K562 (cell line): ENCODE results near the gene CCDC33. TPM values are rescaled to one million over a fixed set of nuclear protein-coding genes. Genes with fewer than 3 reads are reported as not detected.
A peak's percentile ranks its signal among the peaks of the same experiment; 100 is the strongest.

ENCODE experiments used
- EP300 ChIP-seq: IDR thresholded peaks from 2 replicates; pipeline ENCODE4 v1.6.1; 2012; ENCODE audit warnings: low read length, improper control_type of control experiment
- GABPB1 ChIP-seq: sonication (generic); formaldehyde crosslinking; IDR thresholded peaks from 2 replicates; pipeline ENCODE4 v1.8.0; 2022; ENCODE audit warnings: mild to moderate bottlenecking, missing genetic modification reagents
- NELFE ChIP-seq: IDR thresholded peaks from 2 replicates; pipeline ENCODE4 v1.6.1; 2011; ENCODE audit warnings: mild to moderate bottlenecking; ENCODE audit not compliant: insufficient read depth, insufficient read length
- PML ChIP-seq: IDR thresholded peaks from 2 replicates; pipeline ENCODE4 v1.6.1; 2012; ENCODE audit warnings: low read length, inconsistent platforms
- SRF ChIP-seq, 2 experiments: fragments of 250-450, 450-650 bp in 1 of 2; sonication (Bioruptor Pico) in 1 of 2; sonication (generic) in 1 of 2; formaldehyde crosslinking; IDR thresholded peaks; 2 replicates each; pipeline versions ENCODE4 v1.5.0 to v1.5.1; 2020 to 2022; ENCODE audit warnings: mild to moderate bottlenecking in 1 of 2, missing genetic modification reagents in 1 of 2
- TBP ChIP-seq: optimal IDR thresholded peaks from 2 replicates; pipeline ENCODE3; 2011; ENCODE audit warnings: low read depth, low read length, improper control_type of control experiment
- ZNF75A ChIP-seq: fragments of 450-650 bp; formaldehyde crosslinking; IDR thresholded peaks from 2 replicates; pipeline ENCODE4 v1.4.0; 2020; ENCODE audit warnings: mild to moderate bottlenecking
- polyA plus RNA-seq, 8 experiments: library from polyadenylated mRNA; depleted of rRNA in 4 of 8; stranded (reverse) in 5 of 8; unstranded in 3 of 8; fragments of >200 nt; fragmentation: Nextera tagmentation in 2 of 8; fragmentation: Illumina TruSeq in 1 of 8; extraction: Ambion mirVana in 2 of 8; extraction: Trizol in 1 of 8; gene quantifications; 2 replicates each; pipeline versions ENCODE4 v1.2.1 to v1.2.3, GENCODE V29; 2011 to 2014; ENCODE audit warnings: inconsistent platforms in 1 of 8, missing spikeins in 1 of 8
- total RNA-seq, 7 experiments: library from RNA; depleted of rRNA in 6 of 7; stranded (reverse); fragments of >200 nt in 6 of 7; fragmentation: Illumina TruSeq in 2 of 7; extraction: Trizol in 2 of 7; gene quantifications; 2 replicates each; pipeline versions ENCODE4 v1.2.1 to v1.2.3, GENCODE V29; 2011 to 2021; ENCODE audit warnings: low replicate concordance in 1 of 7
- TF ChIP-seq, protein P1 (sequence below): fragments of 450-650 bp; IDR thresholded peaks from 2 replicates; pipeline ENCODE4 v1.6.1; 2016; ENCODE audit warnings: low read depth
- TF ChIP-seq, protein P2 (sequence below), 3 experiments: fragments of 200-800 bp in 1 of 3; sonication (Bioruptor generic) in 1 of 3; sonication (generic) in 1 of 3; formaldehyde crosslinking in 1 of 3; IDR thresholded peaks; 2 replicates each; pipeline versions ENCODE4 v1.6.1 to v1.8.0; 2016 to 2022; ENCODE audit warnings: mild to moderate bottlenecking in 2 of 3, missing compliant biosample characterization in 2 of 3, missing genetic modification characterization in 2 of 3, missing genetic modification reagents in 1 of 3
- TF ChIP-seq, protein P3 (sequence below): fragments of 250-450 bp; sonication (Bioruptor Pico); IDR thresholded peaks from 2 replicates; pipeline ENCODE4 v1.5.0; 2022; ENCODE audit warnings: mild to moderate bottlenecking
- TF ChIP-seq, protein P4 (sequence below): sonication (generic); formaldehyde crosslinking; IDR thresholded peaks from 2 replicates; pipeline ENCODE4 v1.5.0; 2020; ENCODE audit warnings: missing genetic modification reagents
- TF ChIP-seq, protein P5 (sequence below): sonication (generic); formaldehyde crosslinking; IDR thresholded peaks from 2 replicates; pipeline ENCODE4 v1.8.0; 2022; ENCODE audit warnings: mild to moderate bottlenecking, low read depth, missing genetic modification reagents

CCDC33 gene
- total and polyA plus RNA-seq, 9 of the 15 experiments (the other 6 are each of a cell fraction or from before 2014, with no cell fraction given) = 0.08 to 1.1 (median 0.15) TPM; not detected in 4

DNA sequence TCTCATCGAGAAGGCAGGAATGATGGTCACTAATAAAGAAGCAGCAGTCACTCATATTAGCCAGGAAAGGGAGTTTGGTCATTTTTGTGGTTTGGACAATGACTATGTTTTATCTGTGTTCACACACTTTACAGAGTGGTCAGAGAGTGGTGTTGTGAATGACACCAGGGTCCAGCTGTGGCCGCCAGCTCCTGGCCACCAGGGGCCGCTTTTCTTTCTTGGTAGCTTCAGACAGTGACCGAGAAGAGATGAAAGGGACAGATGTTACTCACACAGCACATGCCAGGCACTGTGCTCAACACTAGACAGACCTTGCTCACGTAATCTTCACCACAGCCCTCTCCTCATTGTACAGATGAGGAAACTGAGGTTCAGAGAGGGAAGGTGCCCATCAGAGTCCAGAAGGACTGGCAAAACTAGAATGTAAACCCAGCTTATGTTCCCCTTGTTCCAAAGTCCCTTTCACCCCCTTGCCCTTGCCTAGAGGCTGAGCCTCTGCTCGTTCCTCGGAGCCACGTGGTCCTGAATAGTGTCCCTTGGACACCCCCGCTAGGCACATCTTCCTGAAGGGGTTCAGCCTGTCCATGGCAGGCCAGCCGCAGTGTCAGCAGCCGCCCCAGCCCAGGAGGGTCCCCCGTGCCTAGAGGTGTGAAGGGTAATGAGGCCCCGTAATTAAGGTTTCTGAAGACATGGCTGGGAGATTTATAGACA lies 75.8 kb downstream of the CCDC33 start (continued):
- TF ChIP-seq, protein P1, sequence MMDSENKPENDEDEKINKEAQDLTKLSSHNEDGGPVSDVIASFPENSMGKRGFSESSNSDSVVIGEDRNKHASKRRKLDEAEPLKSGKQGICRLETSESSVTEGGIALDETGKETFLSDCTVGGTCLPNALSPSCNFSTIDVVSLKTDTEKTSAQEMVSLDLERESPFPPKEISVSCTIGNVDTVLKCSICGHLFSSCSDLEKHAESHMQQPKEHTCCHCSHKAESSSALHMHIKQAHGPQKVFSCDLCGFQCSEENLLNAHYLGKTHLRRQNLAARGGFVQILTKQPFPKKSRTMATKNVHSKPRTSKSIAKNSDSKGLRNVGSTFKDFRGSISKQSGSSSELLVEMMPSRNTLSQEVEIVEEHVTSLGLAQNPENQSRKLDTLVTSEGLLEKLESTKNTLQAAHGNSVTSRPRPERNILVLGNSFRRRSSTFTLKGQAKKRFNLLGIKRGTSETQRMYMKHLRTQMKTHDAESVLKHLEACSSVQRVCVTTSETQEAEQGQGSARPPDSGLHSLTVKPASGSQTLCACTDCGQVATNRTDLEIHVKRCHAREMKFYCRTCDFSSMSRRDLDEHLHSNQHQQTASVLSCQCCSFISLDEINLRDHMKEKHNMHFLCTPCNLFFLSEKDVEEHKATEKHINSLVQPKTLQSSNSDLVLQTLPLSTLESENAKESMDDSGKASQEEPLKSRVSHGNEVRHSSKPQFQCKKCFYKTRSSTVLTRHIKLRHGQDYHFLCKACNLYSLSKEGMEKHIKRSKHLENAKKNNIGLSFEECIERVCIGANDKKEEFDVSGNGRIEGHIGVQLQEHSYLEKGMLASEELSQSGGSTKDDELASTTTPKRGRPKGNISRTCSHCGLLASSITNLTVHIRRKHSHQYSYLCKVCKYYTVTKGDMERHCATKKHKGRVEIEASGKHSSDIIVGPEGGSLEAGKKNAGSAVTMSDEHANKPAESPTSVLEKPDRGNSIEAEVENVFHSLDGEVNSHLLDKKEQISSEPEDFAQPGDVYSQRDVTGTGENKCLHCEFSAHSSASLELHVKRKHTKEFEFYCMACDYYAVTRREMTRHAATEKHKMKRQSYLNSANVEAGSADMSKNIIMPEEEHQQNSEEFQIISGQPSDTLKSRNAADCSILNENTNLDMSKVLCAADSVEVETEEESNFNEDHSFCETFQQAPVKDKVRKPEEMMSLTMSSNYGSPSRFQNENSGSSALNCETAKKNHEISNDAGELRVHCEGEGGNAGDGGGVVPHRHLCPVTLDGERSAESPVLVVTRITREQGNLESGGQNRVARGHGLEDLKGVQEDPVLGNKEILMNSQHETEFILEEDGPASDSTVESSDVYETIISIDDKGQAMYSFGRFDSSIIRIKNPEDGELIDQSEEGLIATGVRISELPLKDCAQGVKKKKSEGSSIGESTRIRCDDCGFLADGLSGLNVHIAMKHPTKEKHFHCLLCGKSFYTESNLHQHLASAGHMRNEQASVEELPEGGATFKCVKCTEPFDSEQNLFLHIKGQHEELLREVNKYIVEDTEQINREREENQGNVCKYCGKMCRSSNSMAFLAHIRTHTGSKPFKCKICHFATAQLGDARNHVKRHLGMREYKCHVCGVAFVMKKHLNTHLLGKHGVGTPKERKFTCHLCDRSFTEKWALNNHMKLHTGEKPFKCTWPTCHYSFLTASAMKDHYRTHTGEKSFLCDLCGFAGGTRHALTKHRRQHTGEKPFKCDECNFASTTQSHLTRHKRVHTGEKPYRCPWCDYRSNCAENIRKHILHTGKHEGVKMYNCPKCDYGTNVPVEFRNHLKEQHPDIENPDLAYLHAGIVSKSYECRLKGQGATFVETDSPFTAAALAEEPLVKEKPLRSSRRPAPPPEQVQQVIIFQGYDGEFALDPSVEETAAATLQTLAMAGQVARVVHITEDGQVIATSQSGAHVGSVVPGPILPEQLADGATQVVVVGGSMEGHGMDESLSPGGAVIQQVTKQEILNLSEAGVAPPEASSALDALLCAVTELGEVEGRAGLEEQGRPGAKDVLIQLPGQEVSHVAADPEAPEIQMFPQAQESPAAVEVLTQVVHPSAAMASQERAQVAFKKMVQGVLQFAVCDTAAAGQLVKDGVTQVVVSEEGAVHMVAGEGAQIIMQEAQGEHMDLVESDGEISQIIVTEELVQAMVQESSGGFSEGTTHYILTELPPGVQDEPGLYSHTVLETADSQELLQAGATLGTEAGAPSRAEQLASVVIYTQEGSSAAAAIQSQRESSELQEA = no peak
- TF ChIP-seq, protein P2, sequence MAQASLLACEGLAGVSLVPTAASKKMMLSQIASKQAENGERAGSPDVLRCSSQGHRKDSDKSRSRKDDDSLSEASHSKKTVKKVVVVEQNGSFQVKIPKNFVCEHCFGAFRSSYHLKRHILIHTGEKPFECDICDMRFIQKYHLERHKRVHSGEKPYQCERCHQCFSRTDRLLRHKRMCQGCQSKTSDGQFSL (CRISPR knock-in tag; IDR thresholded peaks at IDR 0.05) = no peak
- TF ChIP-seq, protein P2 (tag; IDR thresholded peaks at IDR 0.05) = no peak
- TF ChIP-seq EP300 (peak; percentile 47), GABPB1 (CRISPR knock-in tag) (no peak), PML (no peak), TBP (no peak), SRF (CRISPR knock-in tag; IDR thresholded peaks at IDR 0.05) (no peak), NELFE (no peak), ZNF75A (CRISPR knock-in tag) (no peak)
- TF ChIP-seq, protein P3, sequence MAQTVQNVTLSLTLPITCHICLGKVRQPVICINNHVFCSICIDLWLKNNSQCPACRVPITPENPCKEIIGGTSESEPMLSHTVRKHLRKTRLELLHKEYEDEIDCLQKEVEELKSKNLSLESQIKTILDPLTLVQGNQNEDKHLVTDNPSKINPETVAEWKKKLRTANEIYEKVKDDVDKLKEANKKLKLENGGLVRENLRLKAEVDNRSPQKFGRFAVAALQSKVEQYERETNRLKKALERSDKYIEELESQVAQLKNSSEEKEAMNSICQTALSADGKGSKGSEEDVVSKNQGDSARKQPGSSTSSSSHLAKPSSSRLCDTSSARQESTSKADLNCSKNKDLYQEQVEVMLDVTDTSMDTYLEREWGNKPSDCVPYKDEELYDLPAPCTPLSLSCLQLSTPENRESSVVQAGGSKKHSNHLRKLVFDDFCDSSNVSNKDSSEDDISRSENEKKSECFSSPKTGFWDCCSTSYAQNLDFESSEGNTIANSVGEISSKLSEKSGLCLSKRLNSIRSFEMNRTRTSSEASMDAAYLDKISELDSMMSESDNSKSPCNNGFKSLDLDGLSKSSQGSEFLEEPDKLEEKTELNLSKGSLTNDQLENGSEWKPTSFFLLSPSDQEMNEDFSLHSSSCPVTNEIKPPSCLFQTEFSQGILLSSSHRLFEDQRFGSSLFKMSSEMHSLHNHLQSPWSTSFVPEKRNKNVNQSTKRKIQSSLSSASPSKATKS (CRISPR knock-in tag) = no peak
- TF ChIP-seq, protein P4, sequence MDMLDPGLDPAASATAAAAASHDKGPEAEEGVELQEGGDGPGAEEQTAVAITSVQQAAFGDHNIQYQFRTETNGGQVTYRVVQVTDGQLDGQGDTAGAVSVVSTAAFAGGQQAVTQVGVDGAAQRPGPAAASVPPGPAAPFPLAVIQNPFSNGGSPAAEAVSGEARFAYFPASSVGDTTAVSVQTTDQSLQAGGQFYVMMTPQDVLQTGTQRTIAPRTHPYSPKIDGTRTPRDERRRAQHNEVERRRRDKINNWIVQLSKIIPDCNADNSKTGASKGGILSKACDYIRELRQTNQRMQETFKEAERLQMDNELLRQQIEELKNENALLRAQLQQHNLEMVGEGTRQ (CRISPR knock-in tag) = no peak
- TF ChIP-seq, protein P5, sequence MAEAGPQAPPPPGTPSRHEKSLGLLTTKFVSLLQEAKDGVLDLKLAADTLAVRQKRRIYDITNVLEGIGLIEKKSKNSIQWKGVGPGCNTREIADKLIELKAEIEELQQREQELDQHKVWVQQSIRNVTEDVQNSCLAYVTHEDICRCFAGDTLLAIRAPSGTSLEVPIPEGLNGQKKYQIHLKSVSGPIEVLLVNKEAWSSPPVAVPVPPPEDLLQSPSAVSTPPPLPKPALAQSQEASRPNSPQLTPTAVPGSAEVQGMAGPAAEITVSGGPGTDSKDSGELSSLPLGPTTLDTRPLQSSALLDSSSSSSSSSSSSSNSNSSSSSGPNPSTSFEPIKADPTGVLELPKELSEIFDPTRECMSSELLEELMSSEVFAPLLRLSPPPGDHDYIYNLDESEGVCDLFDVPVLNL (CRISPR knock-in tag) = no peak
